ENCODE measurements around the gene HLCS.
"Not testable (repeated sequence)": the region's sequence is repeated elsewhere in the genome, so short reads cannot be mapped to it uniquely, and the experiment has no call there.

GRCh38 chr21:37003917-37004316 lies 37.4 kb upstream of the HLCS start:
- not testable (repeated sequence) for TF ChIP-seq POLR2A, CTCF (IDR thresholded peaks at IDR 0.05)

Data from breast epithelium (tissue), 3 donors.